Activated gamma-delta T cell treated with anti-CD3 and anti-CD28 coated beads, Interleukin-2, amount 50 U/mL, for 16 hours (primary cell): ENCODE data around the gene B3GNT7.
"Not testable (repeated sequence)": the region's sequence is repeated elsewhere in the genome, so short reads cannot be mapped to it uniquely, and the experiment has no call there.

ENCODE experiments used
- DNase-seq: peaks from one replicate; pipeline ENCODE4 v3.0.0-alpha.2; 2020; ENCODE audit warnings: low read depth

B3GNT7 gene, protein sequence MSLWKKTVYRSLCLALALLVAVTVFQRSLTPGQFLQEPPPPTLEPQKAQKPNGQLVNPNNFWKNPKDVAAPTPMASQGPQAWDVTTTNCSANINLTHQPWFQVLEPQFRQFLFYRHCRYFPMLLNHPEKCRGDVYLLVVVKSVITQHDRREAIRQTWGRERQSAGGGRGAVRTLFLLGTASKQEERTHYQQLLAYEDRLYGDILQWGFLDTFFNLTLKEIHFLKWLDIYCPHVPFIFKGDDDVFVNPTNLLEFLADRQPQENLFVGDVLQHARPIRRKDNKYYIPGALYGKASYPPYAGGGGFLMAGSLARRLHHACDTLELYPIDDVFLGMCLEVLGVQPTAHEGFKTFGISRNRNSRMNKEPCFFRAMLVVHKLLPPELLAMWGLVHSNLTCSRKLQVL

GRCh38 chr2:231395188-231396057, at the start of gene B3GNT7:
Gene B3GNT7, plus strand, starts transcription at chr2:231395710. Its CDS starts 94 bp downstream, at chr2:231395804.
- DNase-seq: no peak

DNA sequence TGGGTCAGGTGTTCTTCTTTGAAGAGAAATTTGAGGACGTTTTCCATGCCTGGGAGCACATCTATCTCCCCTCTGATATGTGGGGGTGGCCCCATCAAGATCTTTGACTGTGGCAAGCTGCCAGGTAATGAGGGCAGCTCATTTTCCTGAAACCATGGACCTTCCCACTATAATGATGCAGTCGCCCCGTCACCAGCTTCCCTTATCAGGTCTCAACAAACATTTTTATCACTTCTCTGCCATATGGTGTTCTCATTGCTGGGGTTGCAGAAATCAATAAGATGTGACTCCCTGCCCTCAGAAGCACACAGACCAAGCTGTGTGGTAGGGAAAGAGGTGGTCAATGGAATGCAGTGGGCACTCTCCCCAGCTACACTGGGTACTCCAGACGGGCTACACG, 48.4 kb upstream of the B3GNT7 start:
- DNase-seq: no peak

DNA sequence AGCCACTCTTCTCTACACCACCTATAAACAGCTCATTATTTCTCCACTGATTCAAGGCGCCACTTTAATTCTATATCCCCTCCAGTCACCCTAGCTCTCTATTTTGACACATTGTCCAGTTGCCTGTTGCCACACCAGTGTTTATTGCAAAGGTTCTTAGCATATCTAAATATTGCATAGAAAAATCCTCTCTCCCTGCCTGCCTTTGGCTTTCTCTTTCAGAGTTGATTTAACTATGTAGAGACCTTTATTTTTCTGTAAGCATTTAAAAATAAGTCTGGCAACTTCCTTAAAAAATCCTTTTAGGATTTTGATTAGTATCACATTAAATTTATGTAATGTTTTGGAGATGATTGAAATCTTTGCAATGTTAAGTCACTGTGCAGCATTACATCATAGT, 47.9 kb upstream of the B3GNT7 start:
- DNase-seq: no peak

- no peak for DNase-seq
These were observed 47.3 kb upstream of the B3GNT7 start for GRCh38 chr2:231348173-231348572.

DNA sequence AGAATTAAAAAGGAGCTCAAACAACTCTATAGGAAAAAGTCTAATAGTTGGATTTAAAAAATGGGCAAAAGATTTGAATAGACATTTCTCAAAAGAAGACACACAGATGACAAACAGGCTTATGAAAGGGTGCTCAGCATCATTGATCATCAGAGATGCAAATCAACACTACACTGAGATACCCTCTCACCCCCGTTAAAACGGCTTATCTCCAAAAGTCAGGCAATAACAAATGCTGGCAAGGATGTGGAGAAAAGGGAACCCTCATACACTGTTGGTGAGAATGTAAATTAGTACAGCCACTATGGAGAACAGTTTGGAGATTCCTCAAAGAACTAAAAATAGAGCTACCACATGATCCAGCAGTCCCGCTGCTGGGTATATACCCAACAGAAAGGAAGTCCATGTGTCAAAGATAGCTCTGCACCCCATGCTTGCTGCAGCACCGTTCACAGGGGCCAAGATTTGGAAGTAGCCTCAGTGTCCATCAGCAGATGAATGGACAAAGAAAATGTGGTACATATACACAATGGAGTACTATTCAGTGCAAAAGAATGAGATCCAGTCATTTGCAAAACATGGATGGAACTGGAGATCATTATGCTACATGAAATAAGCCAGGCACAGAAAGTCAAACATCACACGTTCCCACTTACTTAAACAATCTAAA, 46.7 kb upstream of the B3GNT7 start:
- DNase-seq: no peak

DNA sequence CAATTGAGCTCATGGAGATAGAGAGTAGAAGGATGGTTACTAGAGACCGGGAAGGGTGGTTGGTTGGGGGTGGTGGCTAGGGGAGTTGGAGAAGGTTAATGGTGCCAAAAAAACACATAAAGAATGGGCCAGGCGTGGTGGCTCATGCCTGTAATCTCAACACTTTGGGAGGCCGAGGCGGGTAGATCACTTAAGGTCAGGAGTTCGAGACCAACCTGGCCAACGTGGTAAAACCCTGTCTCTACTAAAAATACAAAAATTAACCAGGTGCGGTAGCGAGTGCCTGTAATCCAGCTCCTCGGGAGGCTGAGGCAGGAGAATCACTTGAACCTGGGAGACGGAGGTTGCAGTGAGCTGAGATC, 46.2 kb upstream of the B3GNT7 start:
- not testable (repeated sequence) for DNase-seq

DNA sequence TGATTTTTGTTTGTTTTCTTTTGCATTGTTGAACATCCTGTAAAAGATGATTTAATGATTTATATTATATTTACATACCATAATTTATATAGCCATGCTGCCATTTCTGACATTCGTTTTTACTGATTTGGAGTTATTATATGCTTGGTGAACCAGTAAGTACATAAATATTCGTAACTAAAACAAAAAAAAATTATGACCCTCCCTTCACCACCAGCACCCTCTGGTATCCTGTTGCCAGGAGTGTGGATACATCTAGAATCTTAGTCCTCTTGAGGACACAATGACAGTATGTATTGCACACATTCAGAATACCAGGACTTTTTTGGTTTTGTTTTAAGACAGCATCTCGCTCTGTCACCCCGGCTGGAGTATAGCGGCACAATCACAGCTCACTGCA, 43.9 kb upstream of the B3GNT7 start:
- DNase-seq: no peak

GRCh38 chr2:231353469-231353868, 42.0 kb upstream of the B3GNT7 start:
- DNase-seq: no peak

- DNase-seq: no peak
These were observed 39.7 kb upstream of the B3GNT7 start for GRCh38 chr2:231355508-231356465.

GRCh38 chr2:231356466-231356844, 39.1 kb upstream of the B3GNT7 start:
- no peak for DNase-seq

- DNase-seq: no peak
These were observed 38.5 kb upstream of the B3GNT7 start for GRCh38 chr2:231357048-231357447.

DNA sequence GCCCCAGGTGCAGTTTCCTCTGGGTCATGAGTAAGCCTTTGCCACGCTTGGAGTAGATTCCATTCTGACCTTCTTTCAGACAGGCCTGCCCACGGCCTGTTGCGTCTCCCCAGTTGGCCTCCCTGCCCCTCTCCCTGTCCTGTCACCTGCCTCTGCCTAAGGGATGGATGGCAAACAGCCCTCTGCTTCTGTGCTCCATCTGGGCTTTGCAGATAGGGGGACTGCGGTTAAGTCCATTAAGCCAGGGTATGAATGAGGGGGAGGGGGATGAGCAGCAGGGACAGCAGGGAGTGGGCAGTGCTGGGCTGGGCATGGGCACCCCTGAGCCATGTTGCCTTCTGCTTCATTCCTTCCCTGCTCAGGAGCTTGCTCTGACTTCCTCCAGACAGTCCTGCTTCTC, 37.6 kb upstream of the B3GNT7 start:
- no peak for DNase-seq

DNA sequence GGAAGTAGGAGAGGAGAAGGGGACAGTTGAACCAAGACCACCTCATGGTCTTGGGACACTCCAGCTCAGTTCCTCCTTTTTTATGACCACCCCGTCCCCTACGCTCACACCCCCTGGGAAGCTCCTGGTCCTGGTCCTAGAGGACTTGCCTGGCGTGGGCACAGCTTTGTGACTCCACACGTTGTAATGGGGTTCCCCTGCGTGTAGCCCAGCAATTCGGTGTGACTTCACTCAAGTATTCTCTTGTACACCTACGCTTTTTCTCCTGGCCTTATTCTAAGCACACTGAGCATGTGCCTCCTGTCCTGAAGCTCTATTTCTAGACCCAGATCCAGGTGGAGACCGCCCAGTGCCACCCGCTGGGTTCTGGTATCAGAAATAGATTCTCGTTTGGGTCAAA, 36.1 kb upstream of the B3GNT7 start:
- DNase-seq: no peak

- no peak for DNase-seq
These were observed 35.6 kb upstream of the B3GNT7 start for GRCh38 chr2:231359948-231360347.

DNA sequence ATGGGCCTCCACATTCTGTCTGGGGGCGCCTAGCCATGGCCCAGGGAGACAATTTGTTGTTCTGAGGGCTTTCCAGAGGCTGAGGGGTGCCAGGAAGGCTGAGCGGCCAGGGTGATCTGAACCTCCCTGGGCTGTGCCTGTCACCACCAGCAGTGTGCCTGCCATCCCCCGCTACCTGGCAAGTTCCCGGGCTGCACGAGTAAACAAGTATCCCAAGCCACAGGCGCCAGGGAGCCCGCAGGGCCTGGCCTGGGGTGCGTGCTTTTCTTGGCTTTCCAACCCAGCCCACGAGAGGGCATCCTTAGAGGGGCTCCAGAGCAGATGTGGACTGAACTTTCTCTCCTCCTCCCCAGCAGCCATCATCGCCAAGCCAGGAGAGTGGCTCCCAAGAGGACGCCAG, 35.1 kb upstream of the B3GNT7 start:
- no peak for DNase-seq

DNA sequence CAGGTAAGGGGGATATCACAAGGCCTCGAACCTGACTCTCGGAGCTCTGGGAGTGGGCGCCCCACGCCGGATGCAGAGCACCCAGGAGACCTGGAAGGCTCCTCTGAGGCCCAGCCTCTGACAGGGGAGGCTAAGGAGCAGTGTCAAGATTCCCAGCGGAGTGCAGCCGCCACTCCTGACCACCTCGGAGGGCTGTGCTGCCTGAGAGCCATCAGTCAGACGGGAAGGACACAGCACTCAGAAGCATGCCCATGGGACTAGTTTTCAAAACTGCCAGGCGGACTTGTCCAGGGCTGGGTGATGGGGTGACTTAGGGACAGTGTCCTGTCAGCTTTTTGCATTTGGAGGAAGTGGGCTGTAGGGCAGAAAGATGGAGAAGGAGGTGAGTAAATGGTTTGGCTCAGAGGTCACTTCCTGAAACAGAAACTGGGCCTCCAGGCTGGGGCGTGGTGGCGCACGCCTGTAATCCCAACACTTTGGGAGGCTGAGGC, 34.6 kb upstream of the B3GNT7 start:
- DNase-seq: no peak

- no peak for DNase-seq
These were observed 33.6 kb upstream of the B3GNT7 start for GRCh38 chr2:231361701-231362554.

GRCh38 chr2:231362555-231363184, 32.8 kb upstream of the B3GNT7 start:
- no peak for DNase-seq

- no peak for DNase-seq
These were observed 31.4 kb upstream of the B3GNT7 start for GRCh38 chr2:231364061-231364460.
